OCI-LY3 (cell line): ENCODE data around the gene BMPR2.

Experiments used
- EZH2phosphoT487 ChIP-seq: fragments of 200-600 bp; shearing (Covaris generic); IDR thresholded peaks from 2 replicates; pipeline ENCODE4 v1.6.1; 2018; ENCODE audit warnings: antibody characterized with exemption, mixed run types, low read depth
- TF ChIP-seq, protein P1 (sequence below): fragments of 200-600, 300-600 bp; sonication (generic); IDR thresholded peaks from 2 replicates; pipeline ENCODE4 v1.5.1; 2014; ENCODE audit warnings: antibody characterized with exemption, low read length, low read depth

DNA sequence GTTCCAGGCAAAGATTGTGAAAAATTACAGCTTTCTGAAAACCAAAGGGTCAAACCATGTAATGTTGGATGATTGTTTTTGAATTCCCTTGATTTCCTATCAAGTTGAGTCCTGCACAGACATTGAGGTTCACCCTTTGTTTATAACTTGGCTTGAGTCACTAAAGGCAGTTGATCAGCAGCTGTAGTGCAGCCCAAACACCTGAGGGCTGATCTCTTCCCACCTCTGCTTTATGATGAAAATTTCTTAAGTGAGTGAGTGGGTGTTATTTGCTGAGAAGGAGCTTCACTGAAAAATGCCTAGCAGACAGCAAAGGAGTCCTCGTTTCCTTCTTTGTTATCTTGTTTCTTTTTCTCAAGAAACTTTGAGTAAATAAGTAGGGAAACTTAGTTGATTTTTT, 31.9 kb upstream of the BMPR2 start:
- TF ChIP-seq, protein P1, sequence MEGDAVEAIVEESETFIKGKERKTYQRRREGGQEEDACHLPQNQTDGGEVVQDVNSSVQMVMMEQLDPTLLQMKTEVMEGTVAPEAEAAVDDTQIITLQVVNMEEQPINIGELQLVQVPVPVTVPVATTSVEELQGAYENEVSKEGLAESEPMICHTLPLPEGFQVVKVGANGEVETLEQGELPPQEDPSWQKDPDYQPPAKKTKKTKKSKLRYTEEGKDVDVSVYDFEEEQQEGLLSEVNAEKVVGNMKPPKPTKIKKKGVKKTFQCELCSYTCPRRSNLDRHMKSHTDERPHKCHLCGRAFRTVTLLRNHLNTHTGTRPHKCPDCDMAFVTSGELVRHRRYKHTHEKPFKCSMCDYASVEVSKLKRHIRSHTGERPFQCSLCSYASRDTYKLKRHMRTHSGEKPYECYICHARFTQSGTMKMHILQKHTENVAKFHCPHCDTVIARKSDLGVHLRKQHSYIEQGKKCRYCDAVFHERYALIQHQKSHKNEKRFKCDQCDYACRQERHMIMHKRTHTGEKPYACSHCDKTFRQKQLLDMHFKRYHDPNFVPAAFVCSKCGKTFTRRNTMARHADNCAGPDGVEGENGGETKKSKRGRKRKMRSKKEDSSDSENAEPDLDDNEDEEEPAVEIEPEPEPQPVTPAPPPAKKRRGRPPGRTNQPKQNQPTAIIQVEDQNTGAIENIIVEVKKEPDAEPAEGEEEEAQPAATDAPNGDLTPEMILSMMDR = no peak
- no peak for TF ChIP-seq EZH2phosphoT487
